ENCODE results near the gene SFXN5. TPM values are rescaled to one million over a fixed set of nuclear protein-coding genes. Genes with fewer than 3 reads are reported as not detected.

The SFXN5 gene
- total and polyA plus RNA-seq, 2 of the 8 experiments (the other 6 are each of a cell fraction or from before 2014, with no cell fraction given): 29.3 to 33.1 TPM

GRCh38 chr2:73075477-73076373 is 4.2 kb upstream of the SFXN5 start (continued):
- TF ChIP-seq USF2 (IDR thresholded peaks at IDR 0.05; ENCODE audit: low read length) (no peak), EGR1 (IDR thresholded peaks at IDR 0.05; ENCODE audit: borderline replicate concordance, low read depth, low read length) (no peak), BRCA1 (IDR thresholded peaks at IDR 0.05; ENCODE audit: low read depth, low read length) (no peak), FOSL1 (IDR thresholded peaks at IDR 0.05; ENCODE audit: insufficient read depth, low read depth, low read length) (no peak), TBP (IDR thresholded peaks at IDR 0.05; ENCODE audit: low read depth, low read length) (no peak)
